SK-N-SH (cell line): ENCODE results near the gene LIMS3.
"Not testable (repeated sequence)": the region's sequence is repeated elsewhere in the genome, so short reads cannot be mapped to it uniquely, and the experiment has no call there.

ENCODE experiments used
- CHD2 ChIP-seq: fragments of 150-350 bp; IDR thresholded peaks from 2 replicates; pipeline ENCODE4 v1.6.1; 2018; ENCODE audit warnings: low read length; ENCODE audit not compliant: partially characterized antibody
- CTCF ChIP-seq: fragments of 200-600 bp; sonication (generic); IDR thresholded peaks from 2 replicates; pipeline ENCODE4 v1.6.1; 2017; ENCODE audit warnings: antibody characterized with exemption, mild to moderate bottlenecking, moderate library complexity
- ELF1 ChIP-seq: IDR thresholded peaks from 2 replicates; pipeline ENCODE4 v1.4.0; 2012
- IRF3 ChIP-seq: fragments of 150-350 bp; IDR thresholded peaks from 2 replicates; pipeline ENCODE4 v1.6.1; 2016; ENCODE audit warnings: mild to moderate bottlenecking, low read depth, low read length
- MXI1 ChIP-seq: IDR thresholded peaks from 2 replicates; pipeline ENCODE4 v1.6.1; 2012; ENCODE audit warnings: mild to moderate bottlenecking, low read depth, low read length, improper control_type of control experiment
- RCOR1 ChIP-seq: fragments of 150-350 bp; IDR thresholded peaks from 2 replicates; pipeline ENCODE4 v1.6.1; 2017; ENCODE audit warnings: antibody characterized with exemption, low read length
- REST ChIP-seq: IDR thresholded peaks from 2 replicates; pipeline ENCODE4 v1.6.1; 2012; ENCODE audit warnings: mild to moderate bottlenecking, low read depth, low read length, moderate library complexity
- TAF1 ChIP-seq: IDR thresholded peaks from 2 replicates; pipeline ENCODE4 v1.6.1; 2012; ENCODE audit warnings: low read depth, mild to moderate bottlenecking, low read length, moderate library complexity, borderline replicate concordance

GRCh38 chr2:109914552-109914951 lies 16.1 kb downstream of the LIMS3 start:
- not testable (repeated sequence) for TF ChIP-seq CTCF, IRF3, RCOR1, REST, CHD2, ELF1, TAF1, MXI1
